GM19372 (cell line): ENCODE measurements around the gene ASPHD2.

Source experiments
- ATAC-seq: cut with Tn5 transposase; IDR thresholded peaks from one replicate; pipeline ENCODE4 v1.9.1; 2021; ENCODE audit warnings: mild to moderate bottlenecking, low read depth, moderate library complexity; ENCODE audit not compliant: unreplicated experiment

Gene ASPHD2

GRCh38 chr22:26444777-26445176 is 15.7 kb downstream of the ASPHD2 start:
- ATAC-seq = no peak

GRCh38 chr22:26445577-26446275 is 16.7 kb downstream of the ASPHD2 start:
- no peak for ATAC-seq

- no peak for ATAC-seq
These were observed 17.9 kb downstream of the ASPHD2 start for GRCh38 chr22:26446808-26447515.

GRCh38 chr22:26447584-26448329 is 18.7 kb downstream of the ASPHD2 start:
- ATAC-seq = no peak

- ATAC-seq = no peak
These were observed 19.3 kb downstream of the ASPHD2 start for GRCh38 chr22:26448334-26448733.

- no peak for ATAC-seq
These were observed 19.9 kb downstream of the ASPHD2 start for GRCh38 chr22:26448941-26449340.

- ATAC-seq = no peak
These were observed 21.6 kb downstream of the ASPHD2 start for GRCh38 chr22:26450453-26451185.

- ATAC-seq = no peak
These were observed 23.4 kb downstream of the ASPHD2 start for GRCh38 chr22:26452236-26453016.

GRCh38 chr22:26453216-26453615 is 24.2 kb downstream of the ASPHD2 start:
- no peak for ATAC-seq

GRCh38 chr22:26453812-26454500 is 24.9 kb downstream of the ASPHD2 start:
- ATAC-seq = no peak

GRCh38 chr22:26457661-26458272 is 28.7 kb downstream of the ASPHD2 start:
- ATAC-seq = no peak

- ATAC-seq = no peak
These were observed 31.1 kb downstream of the ASPHD2 start for GRCh38 chr22:26460202-26460601.

GRCh38 chr22:26461188-26461810 is 32.2 kb downstream of the ASPHD2 start:
- no peak for ATAC-seq

- ATAC-seq = no peak
These were observed 33.0 kb downstream of the ASPHD2 start for GRCh38 chr22:26462051-26462450.

GRCh38 chr22:26462641-26463040 is 33.6 kb downstream of the ASPHD2 start:
- no peak for ATAC-seq

- ATAC-seq = no peak
These were observed 34.1 kb downstream of the ASPHD2 start for GRCh38 chr22:26463101-26463661.

- ATAC-seq = no peak
These were observed 34.6 kb downstream of the ASPHD2 start for GRCh38 chr22:26463688-26464087.

GRCh38 chr22:26464312-26464711 is 35.3 kb downstream of the ASPHD2 start:
- ATAC-seq = no peak
